Stimulated activated CD8-positive, alpha-beta memory T cell treated with anti-CD3 and anti-CD28 coated beads, Interleukin-7, amount 100 ng/mL, for 48 hours (primary cell): ENCODE results near the gene MMD2.

Experiments
- DNase-seq, 2 donors: peaks; one replicate each; pipeline ENCODE4 v3.0.0-alpha.2; 2020; ENCODE audit warnings: low read depth in 1 of 2; ENCODE audit errors: extremely low read depth in 1 of 2

Gene MMD2

DNA sequence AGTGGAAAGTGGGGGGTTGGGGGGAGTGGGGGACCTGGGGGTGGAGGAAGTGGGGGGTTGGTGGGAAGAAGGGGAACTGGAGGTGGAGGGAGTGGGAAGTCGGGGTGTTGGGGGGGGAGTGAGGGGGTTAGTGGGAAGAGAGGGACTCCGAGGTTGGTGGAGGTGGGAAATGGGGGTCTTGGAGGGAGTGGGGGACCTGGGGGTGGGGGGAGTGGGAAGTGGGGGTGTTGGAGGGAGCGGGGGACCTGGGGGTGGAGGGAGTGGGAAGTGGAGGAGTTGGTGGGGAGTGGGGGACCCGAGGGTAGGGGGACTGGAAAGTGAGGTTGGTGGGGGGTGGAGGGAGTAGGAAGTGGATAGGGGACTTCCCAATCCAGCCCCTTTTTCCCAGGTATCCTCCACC, 906 bp upstream of the MMD2 start:
- DNase-seq = no peak

DNA sequence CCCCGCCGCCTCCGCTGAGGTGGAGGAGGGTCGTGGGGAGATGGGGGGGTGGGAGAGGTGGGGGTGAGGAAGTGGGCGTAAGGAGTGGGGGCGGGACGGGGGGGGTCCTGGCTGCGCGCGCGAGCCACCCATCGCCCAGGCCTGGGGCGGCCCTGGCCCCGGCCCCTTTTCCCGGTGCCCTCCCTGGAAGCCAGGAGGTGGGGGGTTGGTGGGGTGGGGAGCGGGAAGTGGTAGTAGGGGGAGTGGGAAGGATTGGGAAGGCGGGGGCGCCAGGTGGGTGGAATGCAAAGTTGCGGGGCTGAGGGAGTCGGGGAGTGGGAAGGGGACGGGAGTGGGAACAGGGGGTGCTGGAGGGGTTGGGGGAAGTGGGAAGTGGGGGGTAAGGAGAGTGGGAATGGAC, 319 bp upstream of the MMD2 start:
- no peak for DNase-seq

DNA sequence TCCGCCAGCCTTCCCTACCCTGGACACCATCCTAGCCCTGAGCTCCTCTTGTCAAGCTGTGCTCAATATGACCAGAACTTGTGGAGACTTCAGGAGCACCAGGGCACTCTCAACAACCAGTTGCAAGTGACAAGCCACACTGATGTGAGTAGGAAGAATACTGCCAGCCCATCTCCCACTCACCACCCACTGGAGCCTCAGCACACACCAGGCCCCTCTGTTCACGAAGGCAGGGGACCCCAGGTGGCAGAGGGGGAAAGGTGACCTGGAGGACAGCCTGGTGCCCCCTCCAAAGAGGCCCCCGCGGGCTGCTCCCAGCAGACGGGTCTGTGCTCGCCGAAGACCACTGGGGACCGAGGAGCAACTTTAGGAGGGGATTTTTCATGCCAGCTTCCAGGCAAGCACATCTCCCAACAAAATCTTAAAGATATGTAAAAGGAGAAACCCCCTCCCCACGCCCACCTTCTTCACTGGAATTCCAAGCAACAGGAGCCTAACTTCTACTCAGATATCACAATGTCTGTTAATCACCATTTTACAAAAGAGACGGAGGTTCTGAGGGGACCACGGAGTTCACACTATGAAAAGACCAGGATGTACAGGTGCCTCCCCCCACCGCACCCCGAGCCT, 1.0 kb downstream of the MMD2 start:
- no peak for DNase-seq

DNA sequence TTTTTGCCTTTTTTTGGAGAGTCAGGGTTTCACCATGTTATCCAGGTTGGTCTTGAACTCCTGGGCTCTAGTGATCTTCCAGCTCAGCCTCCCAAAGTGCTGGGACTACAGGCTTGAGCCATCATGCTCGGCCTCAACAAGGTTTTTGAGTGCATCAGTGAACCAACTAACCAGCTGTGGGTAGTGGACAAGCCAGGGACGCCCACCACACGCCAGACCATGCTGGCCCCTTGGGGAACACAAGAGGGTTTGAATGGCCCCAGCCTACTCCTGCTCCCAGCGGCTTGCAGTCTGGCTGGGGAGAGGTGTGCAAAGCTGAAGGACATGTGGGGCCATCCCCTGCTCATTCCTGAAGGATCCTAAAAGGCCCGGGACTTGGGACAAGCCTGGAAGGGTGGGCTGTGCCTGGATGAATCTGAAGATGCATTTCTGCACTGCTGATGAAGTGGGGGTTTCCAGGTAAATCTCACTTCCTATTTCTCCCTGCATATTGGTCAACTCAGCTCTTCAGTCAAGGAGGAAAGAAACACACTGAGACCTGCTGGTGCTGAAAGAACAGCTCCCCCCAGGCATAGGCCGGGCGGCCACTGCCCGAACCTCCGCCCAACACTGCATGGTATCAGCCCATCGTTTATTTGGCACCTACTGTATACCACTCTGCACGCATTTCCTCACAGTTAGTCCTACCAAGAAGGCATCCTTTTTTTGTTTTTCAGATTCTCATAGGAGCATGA, 6.9 kb downstream of the MMD2 start:
- DNase-seq = no peak

DNA sequence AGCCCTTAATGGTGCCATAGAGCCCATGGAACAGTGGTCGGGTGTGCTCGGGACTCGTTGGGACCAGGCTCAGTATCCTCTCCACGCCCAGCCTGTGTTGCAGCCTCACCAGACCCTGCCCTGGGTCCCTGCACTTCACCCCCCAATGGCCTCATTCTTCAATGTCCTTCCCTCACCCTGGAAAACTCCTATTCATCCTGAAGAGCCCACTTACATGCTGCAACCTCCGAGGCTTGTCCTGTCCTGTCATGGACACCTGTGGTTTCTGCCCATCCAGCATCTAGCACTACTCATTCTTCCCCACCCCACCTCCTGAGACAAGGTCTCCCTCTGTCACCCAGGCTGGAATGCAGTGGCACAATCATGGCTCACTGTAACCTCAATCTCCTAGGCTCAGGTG, 7.7 kb downstream of the MMD2 start:
- DNase-seq = no peak

DNA sequence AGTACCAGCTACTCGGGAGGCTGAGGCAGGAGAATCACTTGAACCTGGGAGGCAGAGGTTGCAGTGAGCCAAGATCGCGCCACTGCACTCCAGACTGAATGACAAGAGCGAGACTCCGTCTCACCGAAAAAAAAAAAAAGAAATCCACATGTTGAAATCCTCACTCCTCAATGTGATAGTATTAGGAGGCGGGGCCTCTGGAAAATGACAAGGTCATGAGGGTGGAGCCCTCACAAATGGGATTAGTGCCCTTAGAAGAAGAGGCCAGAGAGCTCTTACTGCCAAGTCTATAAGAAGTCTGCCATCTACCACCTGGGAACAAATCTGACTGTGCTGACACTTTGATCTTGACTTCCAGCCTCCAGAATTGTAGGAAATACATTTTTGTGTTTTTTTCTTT, 10.6 kb downstream of the MMD2 start:
- no peak for DNase-seq

DNA sequence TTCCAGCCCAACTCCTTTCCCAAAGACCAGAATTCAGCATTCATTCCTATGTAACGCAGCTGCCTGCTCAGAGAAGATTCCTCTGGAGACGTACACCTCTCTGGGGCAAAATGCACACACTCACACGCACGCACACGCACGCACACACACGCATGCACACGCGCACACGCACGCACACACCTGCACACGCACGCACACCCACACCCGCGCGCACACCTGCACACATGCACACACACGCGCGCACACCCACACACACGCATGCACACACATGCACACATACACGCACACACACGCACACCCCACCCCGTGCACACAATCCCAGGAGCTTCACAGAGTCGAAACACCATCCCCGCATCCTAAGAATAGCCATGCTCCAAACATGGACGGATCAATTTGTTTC, 13.0 kb downstream of the MMD2 start:
- DNase-seq = no peak

DNA sequence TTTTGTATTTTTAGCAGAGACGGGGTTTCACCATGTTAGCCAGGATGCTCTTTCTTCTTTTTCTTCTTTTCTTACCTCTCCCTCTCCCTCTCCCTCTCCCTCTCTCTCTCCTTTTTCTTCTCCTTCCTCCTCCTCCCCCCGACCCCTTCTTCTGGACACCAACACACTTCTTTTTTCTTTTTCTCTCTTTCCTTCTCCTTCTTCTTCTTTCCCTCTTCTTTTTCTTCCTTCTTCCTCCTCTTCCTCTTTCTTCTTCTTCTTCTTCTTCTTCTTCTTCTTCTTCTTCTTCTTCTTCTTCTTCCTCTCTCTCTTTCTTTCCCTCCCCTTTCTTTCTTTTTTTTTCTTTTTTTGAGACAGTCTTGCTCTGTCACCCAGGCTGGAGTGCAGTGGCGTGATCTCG, 14.0 kb downstream of the MMD2 start:
- no peak for DNase-seq

DNA sequence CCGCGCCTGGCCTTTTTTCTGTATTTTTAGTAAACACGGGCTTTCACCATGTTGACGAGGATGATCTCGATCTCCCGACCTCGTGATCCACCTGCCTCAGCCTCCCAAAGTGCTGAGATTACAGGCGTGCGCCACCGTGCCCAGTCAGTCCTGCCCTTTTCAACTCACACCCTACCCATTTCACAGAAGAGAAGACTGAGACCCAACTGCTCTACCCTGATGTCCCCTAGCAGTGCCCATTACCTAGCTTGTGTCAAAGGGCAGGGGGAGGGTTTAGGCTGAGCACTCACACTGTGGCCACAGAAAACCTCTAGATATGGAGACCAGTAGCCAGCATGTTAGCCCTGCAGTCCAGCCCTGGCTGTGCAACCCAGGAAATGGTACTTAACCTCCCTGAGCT, 15.7 kb downstream of the MMD2 start:
- no peak for DNase-seq

DNA sequence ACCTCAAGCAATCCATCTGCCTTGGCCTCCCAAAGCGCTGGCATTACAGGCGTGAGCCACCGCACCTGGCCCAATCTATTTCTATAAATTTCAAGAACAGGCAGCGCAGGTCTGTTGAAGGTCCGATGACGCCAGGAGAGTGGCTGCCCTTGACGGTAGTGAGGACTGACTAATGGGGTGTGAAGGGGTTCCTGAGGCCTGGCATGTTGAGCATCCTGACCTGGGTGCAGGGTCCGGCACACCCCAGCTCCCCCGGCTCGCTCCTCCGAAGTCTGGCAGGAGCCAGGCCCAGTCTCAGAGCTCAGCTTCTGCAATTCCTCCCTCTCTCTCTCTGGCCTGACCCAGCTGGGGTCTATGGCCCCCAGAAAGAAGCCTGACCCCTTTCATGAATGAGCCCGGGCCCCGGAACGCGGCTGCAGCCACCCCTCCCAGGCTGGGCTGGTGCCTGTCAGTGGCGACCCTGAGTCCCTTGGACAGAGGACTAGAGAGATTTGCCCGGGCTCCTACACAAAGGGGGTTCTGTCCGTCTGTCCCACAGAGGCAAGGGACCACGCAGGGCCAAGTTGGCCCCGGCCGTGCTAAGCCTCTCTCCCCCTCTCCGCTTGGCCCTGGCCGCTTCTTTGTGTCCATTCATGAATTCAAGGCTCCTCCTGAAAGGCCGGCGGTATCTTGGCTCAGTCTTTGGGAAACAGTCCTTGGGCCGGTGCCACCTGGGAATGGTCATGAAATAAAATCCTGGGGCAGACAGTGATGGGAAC, 18.8 kb downstream of the MMD2 start:
- DNase-seq = no peak

DNA sequence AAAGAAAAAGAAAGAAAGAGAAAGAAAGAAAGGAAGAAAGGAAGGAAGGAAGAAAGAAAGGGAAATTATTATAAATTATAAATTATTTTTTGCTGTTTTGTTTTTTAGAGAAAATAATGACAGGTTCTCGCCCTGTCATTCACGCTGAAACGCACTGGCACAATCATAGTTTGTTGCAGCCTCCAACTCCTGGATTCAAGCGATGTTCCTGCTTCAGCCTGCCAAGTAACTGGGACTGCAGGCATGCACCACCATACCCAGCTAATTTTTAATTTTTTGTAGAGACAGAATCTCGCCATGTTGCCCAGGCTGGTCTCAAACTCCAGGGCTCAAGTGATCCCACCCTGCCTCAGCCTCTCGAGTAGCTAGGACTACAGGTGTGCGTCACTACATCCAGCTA, 21.6 kb downstream of the MMD2 start:
- DNase-seq = no peak

DNA sequence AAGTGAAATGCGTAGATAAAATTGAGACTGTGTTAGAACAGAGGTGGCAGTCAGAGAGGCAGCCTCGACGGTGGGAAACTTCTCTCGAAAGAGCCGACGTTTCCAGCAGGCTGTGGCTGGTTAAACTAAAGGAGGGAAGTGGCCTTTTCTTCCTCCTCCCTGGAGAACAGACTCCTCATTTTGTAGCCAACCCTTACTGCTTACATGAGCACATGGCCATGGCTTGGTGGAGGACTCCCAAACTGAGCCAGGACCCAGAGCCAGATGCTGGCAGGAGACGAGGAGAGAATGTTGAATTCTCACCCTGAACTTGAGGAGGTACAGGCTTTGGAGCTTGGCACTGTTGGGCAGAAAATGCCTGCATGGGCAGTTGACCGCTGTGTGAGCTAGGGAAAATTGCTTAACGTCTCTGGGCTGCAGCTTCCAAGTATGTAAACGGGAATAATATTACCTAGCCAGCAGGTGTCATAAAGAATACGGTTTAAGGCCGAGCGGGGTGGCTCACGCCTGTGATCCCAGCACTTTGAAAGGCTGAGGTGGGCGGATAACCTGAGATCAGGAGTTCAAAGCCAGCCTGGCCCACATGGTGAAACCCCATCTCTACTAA, 24.5 kb downstream of the MMD2 start:
- no peak for DNase-seq

DNA sequence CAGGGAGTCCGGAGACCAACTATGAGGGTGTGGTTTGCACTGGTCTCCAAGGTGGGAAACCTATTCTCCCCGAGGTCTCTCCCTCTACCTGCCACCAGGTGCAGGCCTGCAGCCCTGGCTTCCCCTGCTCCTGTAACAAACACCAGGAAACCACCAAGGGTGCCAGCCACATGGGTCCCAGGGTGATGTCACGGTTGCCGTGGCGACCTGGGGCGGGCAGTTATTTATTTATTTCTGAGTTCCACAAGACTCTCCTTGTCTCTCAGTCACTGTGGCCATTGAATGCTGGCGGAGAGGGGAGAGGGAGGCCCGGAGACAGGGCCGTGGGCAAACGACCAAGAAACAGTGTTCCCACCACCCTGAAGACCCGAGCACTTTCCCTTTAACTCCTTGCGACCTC, 27.0 kb downstream of the MMD2 start:
- DNase-seq = no peak

DNA sequence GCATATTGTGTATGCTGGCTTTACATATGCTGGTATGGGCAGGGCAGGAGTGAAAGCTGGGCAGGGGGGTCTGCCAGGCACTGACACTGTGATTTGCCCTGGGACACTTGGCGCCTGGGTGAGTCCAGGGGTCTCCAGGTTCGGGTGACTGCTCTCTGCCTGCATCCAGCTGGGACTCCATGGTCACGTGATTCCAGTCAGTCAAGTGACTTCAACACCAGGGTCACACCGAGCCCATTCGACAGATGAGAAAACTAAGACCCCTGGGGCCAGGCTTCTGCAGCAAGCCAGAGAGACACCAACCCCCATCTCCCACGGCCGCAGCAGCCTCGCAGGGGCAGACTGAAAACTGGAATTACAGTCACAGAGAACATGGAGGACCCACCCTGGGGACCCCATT, 30.0 kb downstream of the MMD2 start:
- DNase-seq = no peak

DNA sequence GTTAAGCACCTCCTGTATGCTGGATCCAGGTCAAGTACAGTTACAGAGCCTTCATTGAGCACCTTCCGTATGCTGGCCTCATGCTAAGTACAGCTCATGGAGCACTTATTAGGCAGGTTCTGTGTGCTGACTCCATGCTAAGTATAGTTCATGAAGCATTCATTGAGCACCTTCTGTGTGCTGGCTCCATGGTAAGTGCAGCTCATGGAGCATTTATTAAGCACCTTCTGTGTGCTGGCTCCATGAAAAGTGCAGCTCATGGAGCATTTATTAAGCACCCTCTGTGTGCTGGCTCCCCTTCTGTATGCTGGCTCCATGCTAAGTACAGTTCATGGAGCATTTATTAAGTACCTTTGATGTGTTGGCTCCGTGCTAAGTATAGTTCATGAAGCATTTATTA, 30.5 kb downstream of the MMD2 start:
- DNase-seq = no peak

DNA sequence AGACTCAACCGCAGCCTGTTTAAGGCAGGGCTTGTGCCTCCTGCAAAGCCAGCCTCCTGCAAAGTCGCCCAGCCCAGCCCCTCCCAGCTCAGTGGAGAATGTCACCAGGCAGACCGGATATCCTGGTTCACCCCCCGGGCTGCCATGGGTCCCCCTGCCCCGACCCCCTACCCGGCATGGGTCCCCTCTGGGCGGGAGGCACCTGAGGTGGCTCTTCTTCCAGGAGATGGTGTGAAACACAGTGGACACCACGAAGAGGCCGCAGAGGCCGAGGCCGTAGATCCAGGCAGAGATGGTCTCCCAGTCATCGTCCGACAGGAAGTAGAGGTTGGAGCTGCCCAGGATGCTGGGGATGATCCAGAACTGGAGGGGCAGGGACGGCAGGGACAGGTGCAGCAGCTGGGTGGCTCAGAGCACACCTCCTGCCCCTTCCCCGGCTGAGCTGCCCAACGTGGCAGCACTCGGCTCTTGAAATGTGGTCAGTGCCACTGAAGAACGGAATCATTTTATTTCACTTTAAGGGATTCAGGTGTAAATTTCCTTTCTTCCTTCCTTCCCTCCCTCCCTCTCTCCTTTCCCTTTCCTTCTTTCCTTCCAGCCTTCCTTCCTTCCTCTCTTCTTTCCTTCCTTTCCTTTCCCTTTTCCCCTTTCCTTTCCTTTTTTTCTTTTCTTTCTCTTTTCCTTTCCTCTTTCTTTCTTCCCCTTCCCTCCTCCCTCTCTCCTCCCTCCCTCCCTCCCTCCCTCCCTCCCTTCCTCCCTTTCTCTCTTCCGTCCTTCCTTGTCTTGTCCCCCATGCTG, 38.8 kb downstream of the MMD2 start:
- DNase-seq = no peak

DNA sequence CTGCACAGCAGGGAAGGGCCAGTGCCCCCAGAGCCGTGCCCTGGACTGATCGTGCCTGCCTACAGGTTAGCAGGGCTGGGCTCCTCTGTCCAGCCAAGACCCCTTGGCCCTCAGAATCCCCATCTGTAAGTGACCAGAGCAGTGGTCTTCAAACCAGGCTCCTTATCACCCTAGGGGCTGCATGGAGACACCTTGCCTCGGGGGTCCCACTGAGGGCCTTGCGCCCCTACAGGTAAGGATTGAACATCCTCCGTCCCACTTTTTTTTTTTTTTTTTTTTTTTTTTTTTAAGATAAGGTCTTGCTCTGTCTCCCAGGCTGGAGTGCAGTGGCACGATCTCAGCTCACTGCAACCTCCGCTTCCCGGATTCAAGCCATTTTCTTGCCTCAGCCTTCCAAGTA, 42.9 kb downstream of the MMD2 start:
- DNase-seq = no peak

DNA sequence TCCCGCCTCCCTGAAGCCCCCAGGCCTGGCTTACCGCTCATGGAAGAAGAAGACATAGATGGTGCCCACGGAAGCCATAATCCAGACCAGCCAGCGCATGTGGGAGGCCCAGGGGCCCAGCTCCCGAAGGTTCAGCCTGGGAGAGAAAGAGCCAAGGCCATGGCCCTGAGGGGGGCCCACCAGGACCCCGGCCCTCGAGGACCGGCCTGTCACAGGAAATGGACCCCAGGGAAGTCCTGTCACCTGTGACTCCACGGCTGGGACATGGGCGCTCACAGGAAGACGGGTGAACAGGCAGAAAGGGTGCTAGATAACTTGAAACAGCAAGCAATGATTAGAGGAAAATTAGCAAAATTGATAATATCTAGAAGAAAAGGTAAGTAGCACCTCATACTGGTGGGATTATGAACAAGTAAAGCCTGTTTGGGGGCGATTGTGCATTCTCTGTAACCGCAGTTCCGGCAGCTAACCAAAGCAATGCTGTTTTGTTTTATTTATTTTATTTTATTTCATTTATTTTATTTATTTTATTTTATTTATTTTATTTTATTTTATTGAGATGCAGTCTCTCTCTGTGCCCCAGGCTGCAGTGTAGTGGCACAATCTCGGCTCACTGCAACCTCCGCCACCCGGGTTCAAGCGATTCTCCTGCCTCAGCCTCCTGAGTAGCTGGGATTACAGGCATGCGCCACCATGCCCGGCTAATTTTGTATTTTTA, 47.7 kb downstream of the MMD2 start:
- DNase-seq = no peak

DNA sequence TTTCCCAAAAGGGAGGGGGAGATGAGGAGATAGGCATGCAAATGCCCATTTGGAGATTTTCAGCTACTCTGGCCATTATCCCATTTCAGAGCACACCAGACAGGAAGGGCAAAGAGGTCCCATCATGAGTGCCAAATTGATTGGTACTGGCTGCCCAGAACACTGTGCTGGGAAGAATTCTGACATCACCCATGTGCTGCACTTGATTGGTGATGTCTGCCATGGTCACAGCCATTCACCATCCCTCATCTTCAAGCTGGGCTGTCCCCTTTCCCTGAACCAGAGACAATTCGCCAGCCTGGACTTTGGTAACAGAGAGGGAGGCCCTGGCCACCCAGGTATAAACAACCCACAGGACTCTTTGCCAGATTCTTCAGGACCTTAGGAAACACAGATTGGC, 52.3 kb downstream of the MMD2 start:
- DNase-seq = no peak

DNA sequence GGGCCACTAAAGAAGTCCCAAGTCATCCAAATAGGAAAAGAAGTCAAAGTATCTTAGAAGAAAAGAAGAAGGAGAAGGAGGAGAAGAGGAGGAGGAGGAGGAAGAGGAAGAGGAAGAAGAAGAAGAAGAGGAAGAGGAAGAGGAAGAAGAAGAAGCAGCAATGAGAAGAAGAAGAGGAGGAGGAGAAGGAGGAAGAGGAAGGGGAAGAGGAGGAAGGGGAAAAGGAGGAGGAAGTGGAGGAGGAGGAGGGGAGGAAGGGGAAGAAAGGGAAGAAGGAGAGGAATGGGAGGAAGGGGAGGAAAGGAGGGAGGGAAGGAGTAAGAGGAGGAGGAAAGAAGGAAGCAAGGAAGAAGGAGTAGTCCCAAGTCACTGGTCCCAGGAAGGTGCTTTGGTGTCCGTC, 53.8 kb downstream of the MMD2 start:
- no peak for DNase-seq
